ENCODE data around the gene SAMD8. TPM values are rescaled to one million over a fixed set of nuclear protein-coding genes. Genes with fewer than 3 reads are reported as not detected.

The SAMD8 gene
- total RNA-seq, 1 donor from 2014 or later: 35.4 TPM

DNA sequence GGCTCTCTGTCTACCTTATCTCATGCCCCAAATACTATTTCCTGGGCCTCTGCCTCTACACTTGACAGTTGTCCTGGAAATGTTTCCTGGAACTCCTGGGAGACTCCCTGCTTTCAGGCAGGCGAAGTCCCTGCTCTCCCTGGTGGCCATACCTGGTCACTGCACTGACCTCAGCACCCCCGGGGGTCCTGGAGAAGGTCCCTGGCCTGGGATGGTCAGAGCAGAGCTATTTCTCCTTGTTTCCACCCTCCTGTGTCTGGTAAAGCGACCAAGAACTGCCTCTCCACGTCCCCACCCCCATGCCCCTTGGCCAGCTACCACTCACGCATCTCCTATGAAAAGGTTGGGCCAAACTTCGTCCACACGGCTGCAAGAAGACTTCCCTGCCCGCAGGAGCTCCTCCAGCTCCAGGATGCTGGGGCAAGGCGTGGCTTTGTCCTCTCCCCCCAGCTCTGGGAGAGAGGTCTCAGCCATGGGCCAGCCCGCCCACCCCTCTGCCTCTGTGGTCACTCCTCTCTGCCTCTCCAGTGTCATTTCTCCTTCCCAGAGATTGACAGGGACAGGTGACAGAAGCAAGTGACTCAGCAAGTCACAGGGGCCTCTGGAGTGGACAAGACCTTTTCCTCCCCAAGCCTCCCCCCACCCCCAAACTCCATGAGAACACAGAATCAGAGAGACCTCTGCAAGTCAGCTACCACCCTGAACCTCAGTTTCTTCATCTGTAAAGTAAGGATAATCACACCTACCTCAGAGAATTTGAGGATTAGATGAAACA lies 2.6 kb upstream of the SAMD8 start:
- Histone ChIP-seq H4K20me1 (ENCODE audit: insufficient read depth, low read length) (peaks cover 13% of the 10 kb centered on the region), H3K9ac (ENCODE audit: low read length) (no peak overlapping the region), H3K36me3 (ENCODE audit: insufficient read depth, low read length) (no peaks in the 10 kb centered on the region), H3K27me3 (ENCODE audit: insufficient read depth, low read length) (no peaks in the 10 kb centered on the region), H3K4me1 (ENCODE audit: insufficient read depth, low read length) (peaks cover 6% of the 10 kb centered on the region), H3K79me2 (ENCODE audit: insufficient read depth, low read length) (peaks cover 17% of the 10 kb centered on the region), H3K4me3 (ENCODE audit: insufficient read depth, low read depth, low read length) (no peak overlapping the region), H3K27ac (ENCODE audit: low read depth, low read length) (no peak overlapping the region), H3K9me3 (ENCODE audit: insufficient read depth, low read depth, low read length) (no peaks in the 10 kb centered on the region), H2AFZ (ENCODE audit: low read depth, low read length) (no peak overlapping the region), H3K4me2 (ENCODE audit: low read length) (no peak overlapping the region)
- H3K36me3 Mint-ChIP-seq (ENCODE audit: low read depth, unreplicated experiment): no peaks in the 10 kb centered on the region
- H3K4me3 Mint-ChIP-seq (ENCODE audit: unreplicated experiment): peak overlapping the region; percentile 81
- no peaks in the 10 kb centered on the region for H3K27me3 Mint-ChIP-seq (ENCODE audit: low read depth, unreplicated experiment)
- FAIRE-seq: no peak
- peaks cover 19% of the 10 kb centered on the region for H3K4me1 Mint-ChIP-seq (ENCODE audit: low read depth, unreplicated experiment)
- no peak for TF ChIP-seq EZH2 (IDR thresholded peaks at IDR 0.05; ENCODE audit: insufficient read depth, low read length)
- TF ChIP-seq, protein P1, sequence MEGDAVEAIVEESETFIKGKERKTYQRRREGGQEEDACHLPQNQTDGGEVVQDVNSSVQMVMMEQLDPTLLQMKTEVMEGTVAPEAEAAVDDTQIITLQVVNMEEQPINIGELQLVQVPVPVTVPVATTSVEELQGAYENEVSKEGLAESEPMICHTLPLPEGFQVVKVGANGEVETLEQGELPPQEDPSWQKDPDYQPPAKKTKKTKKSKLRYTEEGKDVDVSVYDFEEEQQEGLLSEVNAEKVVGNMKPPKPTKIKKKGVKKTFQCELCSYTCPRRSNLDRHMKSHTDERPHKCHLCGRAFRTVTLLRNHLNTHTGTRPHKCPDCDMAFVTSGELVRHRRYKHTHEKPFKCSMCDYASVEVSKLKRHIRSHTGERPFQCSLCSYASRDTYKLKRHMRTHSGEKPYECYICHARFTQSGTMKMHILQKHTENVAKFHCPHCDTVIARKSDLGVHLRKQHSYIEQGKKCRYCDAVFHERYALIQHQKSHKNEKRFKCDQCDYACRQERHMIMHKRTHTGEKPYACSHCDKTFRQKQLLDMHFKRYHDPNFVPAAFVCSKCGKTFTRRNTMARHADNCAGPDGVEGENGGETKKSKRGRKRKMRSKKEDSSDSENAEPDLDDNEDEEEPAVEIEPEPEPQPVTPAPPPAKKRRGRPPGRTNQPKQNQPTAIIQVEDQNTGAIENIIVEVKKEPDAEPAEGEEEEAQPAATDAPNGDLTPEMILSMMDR (IDR thresholded peaks at IDR 0.05; ENCODE audit: insufficient read depth, low read depth, low read length): peak; percentile 38
- DNase-seq (ENCODE audit: low read depth): no peak
- peak overlapping the region; percentile 26 for H3K27ac Mint-ChIP-seq (ENCODE audit: unreplicated experiment)
- no peaks in the 10 kb centered on the region for H3K9me3 Mint-ChIP-seq (ENCODE audit: unreplicated experiment)

DNA sequence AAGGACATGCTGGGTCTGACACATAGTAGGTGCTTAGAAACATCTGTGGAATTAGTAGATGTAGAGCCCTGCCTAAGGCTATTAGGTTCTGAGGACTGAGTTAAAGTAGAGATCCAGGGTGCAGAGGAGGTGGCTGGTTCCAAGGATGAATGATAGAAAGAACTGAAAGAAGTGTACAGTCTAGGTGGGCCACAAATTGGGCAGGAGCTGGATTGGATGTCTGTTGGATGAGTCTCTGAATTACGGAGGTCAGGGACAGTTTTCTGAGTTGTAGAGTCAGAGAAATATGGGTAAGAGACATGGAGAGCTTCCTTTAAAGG lies 2.0 kb upstream of the SAMD8 start:
- Histone ChIP-seq H3K27me3 (ENCODE audit: insufficient read depth, low read length) (no peaks in the 10 kb centered on the region), H3K27ac (ENCODE audit: low read depth, low read length) (no peak overlapping the region), H2AFZ (ENCODE audit: low read depth, low read length) (no peak overlapping the region), H4K20me1 (ENCODE audit: insufficient read depth, low read length) (peaks cover 19% of the 10 kb centered on the region), H3K79me2 (ENCODE audit: insufficient read depth, low read length) (peaks cover 22% of the 10 kb centered on the region), H3K4me1 (ENCODE audit: insufficient read depth, low read length) (peaks cover 6% of the 10 kb centered on the region), H3K4me3 (ENCODE audit: insufficient read depth, low read depth, low read length) (no peak overlapping the region), H3K36me3 (ENCODE audit: insufficient read depth, low read length) (no peaks in the 10 kb centered on the region), H3K4me2 (ENCODE audit: low read length) (no peak overlapping the region), H3K9ac (ENCODE audit: low read length) (no peak overlapping the region), H3K9me3 (ENCODE audit: insufficient read depth, low read depth, low read length) (no peaks in the 10 kb centered on the region)
- peak overlapping the region; percentile 81 for H3K4me3 Mint-ChIP-seq (ENCODE audit: unreplicated experiment)
- H3K4me1 Mint-ChIP-seq (ENCODE audit: low read depth, unreplicated experiment): peaks cover 20% of the 10 kb centered on the region
- no peaks in the 10 kb centered on the region for H3K27me3 Mint-ChIP-seq (ENCODE audit: low read depth, unreplicated experiment)
- DNase-seq (ENCODE audit: low read depth) (no peak), FAIRE-seq (no peak)
- no peak for TF ChIP-seq EZH2 (IDR thresholded peaks at IDR 0.05; ENCODE audit: insufficient read depth, low read length)
- TF ChIP-seq, protein P1 (IDR thresholded peaks at IDR 0.05; ENCODE audit: insufficient read depth, low read depth, low read length): no peak
- no peaks in the 10 kb centered on the region for H3K9me3 Mint-ChIP-seq (ENCODE audit: unreplicated experiment)
- H3K27ac Mint-ChIP-seq (ENCODE audit: unreplicated experiment): peak overlapping the region; percentile 75
- H3K36me3 Mint-ChIP-seq (ENCODE audit: low read depth, unreplicated experiment): no peaks in the 10 kb centered on the region

DNA sequence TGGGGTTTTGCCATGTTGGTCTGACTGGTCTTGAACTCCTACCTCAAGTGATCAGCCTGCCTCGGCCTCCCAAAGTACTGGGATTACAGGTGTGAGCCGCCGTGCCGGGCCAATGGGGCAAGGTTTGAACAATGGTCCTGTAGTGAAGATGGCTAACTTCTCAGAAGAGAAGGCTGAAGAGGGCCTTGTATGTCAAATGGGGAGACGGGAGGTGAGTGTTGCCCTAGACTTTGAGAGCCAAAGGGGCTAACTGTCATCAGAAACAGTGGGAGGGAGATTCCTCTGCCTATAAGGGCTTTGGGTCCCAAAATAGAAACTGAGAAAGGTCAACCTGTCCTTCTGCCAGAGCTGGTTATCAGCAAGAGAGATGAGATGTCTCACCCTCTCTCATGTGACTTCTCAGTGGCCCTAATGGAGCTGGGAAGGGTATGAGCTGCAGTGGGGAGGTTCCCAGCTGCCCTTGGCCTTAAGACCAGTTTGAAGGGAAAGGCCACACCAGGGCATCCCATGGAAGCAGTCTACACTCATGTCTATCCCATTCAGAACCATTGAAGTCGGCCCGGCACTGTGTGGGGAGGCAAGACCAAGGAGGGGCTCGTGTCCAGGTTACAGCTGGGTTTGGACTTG lies 1.3 kb upstream of the SAMD8 start:
- peak overlapping the region; percentile 94 for H3K4me2 ChIP-seq (ENCODE audit: low read length)
- no peak for DNase-seq (ENCODE audit: low read depth)
- H3K9ac ChIP-seq (ENCODE audit: low read length): peak overlapping the region; percentile 97
- peak overlapping the region; percentile 83 for H3K27ac Mint-ChIP-seq (ENCODE audit: unreplicated experiment)
- no peak for FAIRE-seq
- no peak overlapping the region for H3K27ac ChIP-seq (ENCODE audit: low read depth, low read length)
- H3K27me3 ChIP-seq (ENCODE audit: insufficient read depth, low read length): no peaks in the 10 kb centered on the region
- H3K9me3 ChIP-seq (ENCODE audit: insufficient read depth, low read depth, low read length): no peaks in the 10 kb centered on the region
- peak overlapping the region; percentile 85 for H3K4me3 Mint-ChIP-seq (ENCODE audit: unreplicated experiment)
- no peaks in the 10 kb centered on the region for H3K36me3 ChIP-seq (ENCODE audit: insufficient read depth, low read length)
- H3K4me1 ChIP-seq (ENCODE audit: insufficient read depth, low read length): peaks cover 6% of the 10 kb centered on the region
- peaks cover 26% of the 10 kb centered on the region for H4K20me1 ChIP-seq (ENCODE audit: insufficient read depth, low read length)
- H3K79me2 ChIP-seq (ENCODE audit: insufficient read depth, low read length): peaks cover 29% of the 10 kb centered on the region
- no peaks in the 10 kb centered on the region for H3K36me3 Mint-ChIP-seq (ENCODE audit: low read depth, unreplicated experiment)
- peaks cover 20% of the 10 kb centered on the region for H3K4me1 Mint-ChIP-seq (ENCODE audit: low read depth, unreplicated experiment)
- no peak overlapping the region for H2AFZ ChIP-seq (ENCODE audit: low read depth, low read length)
- H3K9me3 Mint-ChIP-seq (ENCODE audit: unreplicated experiment): no peaks in the 10 kb centered on the region
- no peaks in the 10 kb centered on the region for H3K27me3 Mint-ChIP-seq (ENCODE audit: low read depth, unreplicated experiment)
- H3K4me3 ChIP-seq (ENCODE audit: insufficient read depth, low read depth, low read length): no peak overlapping the region
- TF ChIP-seq, protein P1 (IDR thresholded peaks at IDR 0.05; ENCODE audit: insufficient read depth, low read depth, low read length): no peak
- TF ChIP-seq EZH2 (IDR thresholded peaks at IDR 0.05; ENCODE audit: insufficient read depth, low read length): no peak

All from astrocyte (in vitro differentiated cells and primary cell).